MM.1S (cell line): ENCODE measurements around the gene OR2B6.

Source experiments
- DNase-seq: peaks from one replicate; pipeline ENCODE4 v3.0.0-alpha.2; 2015
- H2AFZ ChIP-seq: fragments of 300-600 bp; sonication (generic); 2 replicates; pipeline ENCODE4 v1.6.0; 2016; ENCODE audit warnings: antibody characterized with exemption, low read length
- H3F3A ChIP-seq: fragments of 300-600 bp; sonication (generic); 2 replicates; pipeline ENCODE4 v1.6.1; 2016; ENCODE audit warnings: mild to moderate bottlenecking, antibody characterized with exemption, low read length, moderate library complexity, mixed read lengths; ENCODE audit not compliant: insufficient read depth
- H3K27ac ChIP-seq: fragments of 300-600 bp; sonication (generic); 2 replicates; pipeline ENCODE4 v1.5.1; 2016; ENCODE audit warnings: mild to moderate bottlenecking, low read length
- H3K27me3 ChIP-seq: fragments of 300-600 bp; sonication (generic); replicated peaks from 2 replicates; pipeline ENCODE4 v1.6.0; 2016; ENCODE audit warnings: low read length; ENCODE audit not compliant: insufficient read depth
- H3K36me3 ChIP-seq: fragments of 300-600 bp; sonication (generic); replicated peaks from 2 replicates; pipeline ENCODE4 v1.6.1; 2016; ENCODE audit warnings: mild to moderate bottlenecking, low read length, mixed read lengths; ENCODE audit not compliant: insufficient read depth
- H3K4me1 ChIP-seq: fragments of 300-600 bp; sonication (generic); 2 replicates; pipeline ENCODE4 v1.6.1; 2016; ENCODE audit warnings: low read length, mixed read lengths
- H3K4me2 ChIP-seq: fragments of 300-600 bp; sonication (generic); 2 replicates; pipeline ENCODE4 v1.6.0; 2016; ENCODE audit warnings: low read depth, low read length
- H3K4me3 ChIP-seq: fragments of 300-600 bp; sonication (generic); 2 replicates; pipeline ENCODE4 v1.5.1; 2016; ENCODE audit warnings: low read length, mixed read lengths
- H3K79me2 ChIP-seq: fragments of 300-600 bp; sonication (generic); 2 replicates; pipeline ENCODE4 v1.6.1; 2016; ENCODE audit warnings: mixed run types, low read length, mixed read lengths
- H3K9ac ChIP-seq: fragments of 300-600 bp; sonication (generic); 2 replicates; pipeline ENCODE4 v1.6.1; 2016; ENCODE audit warnings: low read length, mixed read lengths
- H3K9me2 ChIP-seq: fragments of 300-600 bp; sonication (generic); replicated peaks from 2 replicates; pipeline ENCODE4 v1.6.1; 2016; ENCODE audit warnings: mild to moderate bottlenecking, low read length, mixed read lengths; ENCODE audit not compliant: insufficient read depth
- H3K9me3 ChIP-seq: fragments of 300-600 bp; sonication (generic); replicated peaks from 2 replicates; pipeline ENCODE4 v1.6.1; 2016; ENCODE audit warnings: mild to moderate bottlenecking, low read length, mixed read lengths; ENCODE audit not compliant: insufficient read depth
- H4K20me1 ChIP-seq: fragments of 300-600 bp; sonication (generic); 2 replicates; pipeline ENCODE4 v1.6.1; 2016; ENCODE audit warnings: mild to moderate bottlenecking, low read length, moderate library complexity, mixed read lengths; ENCODE audit not compliant: insufficient read depth
- CTCF ChIP-seq: fragments of 300-600 bp; sonication (generic); IDR thresholded peaks from 2 replicates; pipeline ENCODE4 v1.5.1; 2016; ENCODE audit warnings: antibody characterized with exemption, low read length, mixed read lengths
- EZH2 ChIP-seq: fragments of 300-600 bp; sonication (generic); optimal IDR thresholded peaks from 2 replicates; pipeline ENCODE3; 2017; ENCODE audit warnings: low read depth, mild to moderate bottlenecking, antibody characterized with exemption, low read length, mixed read lengths
- EZH2phosphoT487 ChIP-seq: fragments of 300-600 bp; sonication (generic); IDR thresholded peaks from 2 replicates; pipeline ENCODE4 v1.6.1; 2018; ENCODE audit warnings: antibody characterized with exemption, low read length

Gene OR2B6

GRCh38 chr6:27994616-27995015, 37.6 kb downstream of the OR2B6 start:
- H3K27me3 ChIP-seq = no peaks in the 10 kb centered on the region
- H3K36me3 ChIP-seq = no peaks in the 10 kb centered on the region
- no peak overlapping the region for H3K4me2 ChIP-seq
- no peaks in the 10 kb centered on the region for H3K9me3 ChIP-seq
- no peak for TF ChIP-seq EZH2phosphoT487
- TF ChIP-seq EZH2 = no peak
- TF ChIP-seq CTCF = no peak
- H3K4me1 ChIP-seq = no peaks in the 10 kb centered on the region
- H3K9me2 ChIP-seq = no peaks in the 10 kb centered on the region
- H3K9ac ChIP-seq = no peak overlapping the region
- no peaks in the 10 kb centered on the region for H3F3A ChIP-seq
- H3K79me2 ChIP-seq = no peaks in the 10 kb centered on the region
- DNase-seq = no peak
- no peak overlapping the region for H3K27ac ChIP-seq
- no peak overlapping the region for H2AFZ ChIP-seq
- no peaks in the 10 kb centered on the region for H4K20me1 ChIP-seq
- no peak overlapping the region for H3K4me3 ChIP-seq

- H3K9me3 ChIP-seq = no peaks in the 10 kb centered on the region
- TF ChIP-seq CTCF = no peak
- no peak for TF ChIP-seq EZH2
- TF ChIP-seq EZH2phosphoT487 = no peak
These were observed 43.5 kb downstream of the OR2B6 start for GRCh38 chr6:28000351-28001045.

GRCh38 chr6:28001351-28001750, 44.3 kb downstream of the OR2B6 start:
- Histone ChIP-seq H3K9me3 (no peaks in the 10 kb centered on the region), H3F3A (no peaks in the 10 kb centered on the region), H3K79me2 (no peaks in the 10 kb centered on the region), H2AFZ (no peak overlapping the region), H3K4me2 (no peak overlapping the region), H3K27ac (no peak overlapping the region), H3K4me3 (no peak overlapping the region), H3K9me2 (no peaks in the 10 kb centered on the region), H4K20me1 (no peaks in the 10 kb centered on the region), H3K9ac (no peak overlapping the region), H3K27me3 (no peaks in the 10 kb centered on the region), H3K36me3 (no peaks in the 10 kb centered on the region), H3K4me1 (no peaks in the 10 kb centered on the region)
- TF ChIP-seq EZH2phosphoT487 (no peak), EZH2 (no peak), CTCF (no peak)
- DNase-seq = no peak

More at GRCh38 chr6:28000351-28001045, 43.5 kb downstream of the OR2B6 start:
- Histone ChIP-seq H2AFZ (no peak overlapping the region), H3K27ac (no peak overlapping the region), H3K4me1 (no peaks in the 10 kb centered on the region), H3K79me2 (no peaks in the 10 kb centered on the region), H3K4me2 (no peak overlapping the region), H3K9ac (no peak overlapping the region), H3K36me3 (no peaks in the 10 kb centered on the region), H3K9me2 (no peaks in the 10 kb centered on the region), H3F3A (no peaks in the 10 kb centered on the region), H4K20me1 (no peaks in the 10 kb centered on the region), H3K27me3 (no peaks in the 10 kb centered on the region), H3K4me3 (no peak overlapping the region)
- no peak for DNase-seq
